PC-9 (cell line): Measurements from ENCODE around the gene HSPBAP1.

ENCODE experiments used
- CTCF ChIP-seq: fragments of 200-600 bp; sonication (generic); conservative IDR thresholded peaks from 2 replicates; pipeline ENCODE4 v1.6.1; 2017; ENCODE audit warnings: mixed run types, antibody characterized with exemption, mild to moderate bottlenecking, moderate library complexity
- EZH2 ChIP-seq: fragments of 200-600 bp; sonication (generic); IDR thresholded peaks from 2 replicates; pipeline ENCODE4 v1.8.0; 2017; ENCODE audit warnings: antibody characterized with exemption, low read depth

GRCh38 chr3:122776675-122777468, 16.8 kb downstream of the HSPBAP1 start:
- TF ChIP-seq CTCF (no peak), EZH2 (no peak)
